HUES48 (cell line): ENCODE results near the gene KLF16.
A peak's percentile ranks its signal among the peaks of the same experiment; 100 is the strongest.

Experiments
- H3K27ac ChIP-seq: one replicate; pipeline ENCODE4 v1.7.0; 2013; ENCODE audit warnings: low read depth, low read length, inconsistent platforms
- H3K27me3 ChIP-seq: 2 replicates; pipeline ENCODE4 v1.6.1; 2013; ENCODE audit warnings: mild to moderate bottlenecking, low read length; ENCODE audit not compliant: control insufficient read depth, insufficient read depth
- H3K36me3 ChIP-seq: 2 replicates; pipeline ENCODE4 v1.6.1; 2013; ENCODE audit warnings: low read length; ENCODE audit not compliant: control insufficient read depth, insufficient read depth
- H3K4me1 ChIP-seq: 2 replicates; pipeline ENCODE4 v1.6.1; 2013; ENCODE audit warnings: mild to moderate bottlenecking, low read length; ENCODE audit not compliant: control insufficient read depth, insufficient read depth
- H3K4me3 ChIP-seq: 2 replicates; pipeline ENCODE4 v1.5.1; 2013; ENCODE audit warnings: mild to moderate bottlenecking, low read depth, low read length
- H3K9ac ChIP-seq: 2 replicates; pipeline ENCODE4 v1.6.1; 2013; ENCODE audit warnings: mild to moderate bottlenecking, low read depth, low read length, moderate library complexity
- H3K9me3 ChIP-seq: 2 replicates; pipeline ENCODE4 v1.6.1; 2013; ENCODE audit warnings: low read length; ENCODE audit not compliant: control insufficient read depth, insufficient read depth

KLF16 gene

DNA sequence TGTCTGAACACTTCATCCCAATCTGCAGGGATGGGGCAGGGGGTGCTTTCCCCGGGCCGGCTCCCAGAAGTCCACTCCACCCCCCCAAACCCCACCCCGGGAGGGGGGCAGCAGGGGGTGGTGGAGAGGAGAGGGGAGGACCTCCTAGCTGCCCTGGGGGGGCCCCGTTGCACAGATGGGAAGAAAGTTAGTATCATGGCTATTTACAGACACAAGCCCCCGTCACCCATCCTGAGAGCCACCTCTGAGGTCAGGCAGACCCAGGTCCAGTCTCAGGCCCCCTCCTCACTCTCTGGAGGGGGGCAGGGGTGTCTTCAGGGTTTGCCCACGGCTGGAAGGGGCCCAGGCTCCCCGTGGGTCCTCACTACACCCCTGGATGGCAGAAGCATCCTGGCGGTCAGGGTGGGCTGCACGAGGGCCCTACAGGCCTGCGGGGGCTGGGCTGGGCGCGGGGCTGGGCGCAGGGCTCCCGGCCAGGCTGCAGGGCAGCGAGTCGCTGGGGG is 9.3 kb downstream of the KLF16 start:
- H3K36me3 ChIP-seq = no peaks in the 10 kb centered on the region
- H3K27ac ChIP-seq = peak overlapping the region; percentile 79
- no peak overlapping the region for H3K9ac ChIP-seq
- no peaks in the 10 kb centered on the region for H3K9me3 ChIP-seq
- no peaks in the 10 kb centered on the region for H3K27me3 ChIP-seq
- H3K4me3 ChIP-seq = no peak overlapping the region
- H3K4me1 ChIP-seq = peaks cover 36% of the 10 kb centered on the region

DNA sequence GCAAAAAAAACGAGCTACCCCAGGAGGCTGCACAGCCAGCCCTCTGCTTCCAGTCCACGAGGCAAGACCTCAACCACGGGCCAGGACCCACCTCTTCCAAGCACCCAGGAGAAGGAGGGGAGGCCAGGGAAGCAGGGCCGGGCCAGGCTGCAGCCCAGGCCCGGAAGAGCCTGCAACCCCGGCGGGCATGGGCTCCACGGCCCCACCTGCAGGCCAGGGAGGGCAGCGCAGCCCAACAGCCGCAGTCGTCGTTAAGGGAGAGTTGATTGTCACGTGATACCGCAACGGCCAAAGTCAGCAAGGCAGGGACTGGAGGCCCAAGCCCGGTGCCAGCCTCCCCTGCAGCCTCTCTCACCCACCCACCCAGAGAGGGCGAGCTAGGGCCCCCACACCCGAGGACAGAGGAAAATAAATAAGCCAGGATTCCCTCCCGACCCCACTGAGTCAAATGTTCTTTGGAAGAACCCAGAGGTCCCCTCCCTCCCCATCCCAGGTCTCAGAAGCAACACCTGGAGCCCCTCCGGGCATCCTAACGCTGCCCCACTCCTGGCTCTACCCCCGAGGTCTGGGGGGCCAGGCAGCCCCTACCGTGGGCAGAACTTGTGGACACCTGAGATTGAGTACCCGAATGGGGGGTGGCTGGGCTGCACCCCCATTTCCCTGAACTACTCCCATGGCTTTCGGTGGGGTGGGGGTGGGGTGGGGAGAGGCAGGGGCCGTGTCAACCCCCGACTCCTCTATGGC is 9.9 kb downstream of the KLF16 start:
- no peak overlapping the region for H3K9ac ChIP-seq
- no peaks in the 10 kb centered on the region for H3K36me3 ChIP-seq
- no peaks in the 10 kb centered on the region for H3K27me3 ChIP-seq
- no peak overlapping the region for H3K4me3 ChIP-seq
- no peak overlapping the region for H3K27ac ChIP-seq
- H3K4me1 ChIP-seq = peaks cover 32% of the 10 kb centered on the region
- no peaks in the 10 kb centered on the region for H3K9me3 ChIP-seq

DNA sequence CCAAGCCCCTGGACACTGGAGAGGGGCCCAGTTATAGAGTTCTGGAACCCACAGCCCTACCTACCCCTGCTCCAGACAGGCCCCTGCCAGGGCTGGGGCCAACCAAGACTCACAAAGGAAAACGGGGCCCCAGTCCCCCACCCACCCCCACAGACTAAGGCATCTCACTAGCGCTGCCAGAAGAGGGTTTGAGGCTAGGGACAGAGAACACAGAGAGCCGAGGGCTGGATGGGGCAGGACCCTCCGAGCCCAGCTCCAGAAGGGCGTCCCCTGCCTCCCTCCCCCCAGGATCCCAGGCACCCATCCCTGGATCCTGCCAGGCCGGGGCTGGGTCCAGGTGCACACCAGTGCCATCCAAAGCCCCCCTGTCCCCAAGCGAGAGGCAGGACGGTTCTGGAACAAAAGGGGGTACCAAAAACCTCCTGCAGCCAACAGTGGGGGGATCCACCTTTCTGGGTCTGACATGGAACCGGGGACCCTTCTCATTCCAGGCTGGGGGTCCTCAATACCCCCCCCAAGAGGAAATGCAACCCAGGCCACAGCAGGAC is 10.7 kb downstream of the KLF16 start:
- H3K9ac ChIP-seq = no peak overlapping the region
- peaks cover 24% of the 10 kb centered on the region for H3K4me1 ChIP-seq
- H3K4me3 ChIP-seq = no peak overlapping the region
- no peaks in the 10 kb centered on the region for H3K9me3 ChIP-seq
- H3K36me3 ChIP-seq = no peaks in the 10 kb centered on the region
- H3K27ac ChIP-seq = no peak overlapping the region
- H3K27me3 ChIP-seq = no peaks in the 10 kb centered on the region

DNA sequence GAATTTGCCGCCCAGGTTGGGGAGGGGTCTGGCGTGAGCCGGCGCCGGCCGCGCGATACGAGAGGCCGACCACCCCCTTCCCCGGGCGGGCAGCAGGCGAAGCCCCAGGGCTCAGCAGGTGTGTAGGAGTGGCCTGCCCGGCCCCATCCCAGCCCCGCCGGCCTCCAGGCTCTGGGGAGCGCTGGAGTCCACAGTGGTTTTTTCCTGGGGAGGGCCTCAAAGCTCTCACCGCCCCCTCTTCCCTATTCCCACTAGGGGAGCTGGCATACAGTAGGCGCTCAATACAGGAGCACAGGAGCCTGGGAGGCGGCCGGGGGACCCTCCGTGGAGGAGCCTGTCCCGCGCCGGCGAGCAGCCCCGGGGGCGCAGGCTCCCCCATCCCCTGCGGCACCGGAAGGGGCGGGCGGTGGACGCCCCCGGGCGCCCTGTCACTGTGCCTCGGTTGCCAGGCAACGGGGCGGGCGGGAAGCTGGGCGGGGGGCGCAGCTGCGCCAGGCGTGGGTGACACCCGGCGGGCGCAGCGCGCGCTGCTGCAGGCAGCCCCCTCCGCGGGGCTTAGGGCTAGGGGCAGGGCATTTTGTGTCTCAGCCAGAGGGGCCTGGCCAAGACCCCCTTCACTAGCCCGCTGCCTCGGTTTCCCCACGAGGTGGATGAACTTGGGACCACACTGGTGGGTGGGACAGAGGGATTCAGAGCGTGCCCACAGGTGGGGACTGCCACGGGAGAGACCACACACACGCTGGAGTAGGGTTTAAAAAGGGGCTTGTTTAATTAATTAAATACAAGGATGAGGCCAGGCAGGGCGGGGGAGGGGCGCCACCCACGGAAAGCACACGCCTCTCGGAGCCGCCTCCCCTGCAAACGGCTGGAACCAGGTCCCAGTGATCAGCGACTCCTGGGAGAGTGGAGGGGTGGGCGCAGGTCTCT is 11.5 kb downstream of the KLF16 start:
- Histone ChIP-seq H3K4me3 (no peak overlapping the region), H3K9ac (no peak overlapping the region), H3K36me3 (no peaks in the 10 kb centered on the region), H3K27me3 (no peaks in the 10 kb centered on the region), H3K4me1 (peaks cover 25% of the 10 kb centered on the region), H3K9me3 (no peaks in the 10 kb centered on the region), H3K27ac (no peak overlapping the region)

DNA sequence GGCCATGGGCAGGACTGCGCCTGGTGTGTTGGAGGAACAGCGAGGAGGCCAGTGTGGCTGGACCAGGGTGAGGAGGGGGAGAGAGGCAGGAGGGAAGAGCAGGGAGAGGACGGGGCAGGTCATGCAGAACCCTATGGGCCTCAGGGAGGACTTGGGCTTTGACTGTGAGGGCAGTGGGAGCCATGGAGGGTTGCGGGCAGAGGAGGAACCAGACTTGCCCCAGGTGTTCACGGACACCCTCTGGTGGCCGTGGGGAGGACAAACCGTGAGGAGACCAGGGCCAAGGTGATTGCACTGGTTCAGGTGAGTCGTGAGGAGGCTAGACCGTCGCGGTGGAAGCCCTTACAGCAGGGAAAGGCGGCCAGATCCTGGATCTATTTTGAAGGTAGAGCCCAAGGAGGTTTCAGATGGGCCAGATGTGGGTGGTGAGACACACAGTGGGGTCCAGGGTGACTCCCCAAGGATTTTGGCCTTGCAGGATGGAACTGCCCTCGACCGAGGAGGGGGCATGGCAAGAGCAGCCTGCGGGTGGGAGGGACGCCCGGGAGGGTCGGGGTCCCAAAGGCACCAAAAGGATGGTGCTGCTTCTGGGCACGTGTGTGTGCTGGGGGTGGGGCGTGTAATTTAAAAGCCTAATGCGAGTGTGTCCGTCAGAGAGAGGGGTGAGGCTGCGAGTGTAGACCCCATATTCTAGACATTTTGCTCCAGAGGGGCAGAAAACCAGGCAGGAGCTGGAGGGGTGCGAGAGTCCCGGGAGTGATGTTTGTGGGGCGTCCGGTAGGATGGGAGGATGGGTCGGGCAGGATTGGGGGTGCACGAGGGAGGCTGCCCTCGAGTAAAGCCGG is 12.3 kb downstream of the KLF16 start:
- Histone ChIP-seq H3K4me3 (no peak overlapping the region), H3K27me3 (no peaks in the 10 kb centered on the region), H3K4me1 (peaks cover 22% of the 10 kb centered on the region), H3K27ac (no peak overlapping the region), H3K9ac (no peak overlapping the region), H3K9me3 (no peaks in the 10 kb centered on the region), H3K36me3 (no peaks in the 10 kb centered on the region)

DNA sequence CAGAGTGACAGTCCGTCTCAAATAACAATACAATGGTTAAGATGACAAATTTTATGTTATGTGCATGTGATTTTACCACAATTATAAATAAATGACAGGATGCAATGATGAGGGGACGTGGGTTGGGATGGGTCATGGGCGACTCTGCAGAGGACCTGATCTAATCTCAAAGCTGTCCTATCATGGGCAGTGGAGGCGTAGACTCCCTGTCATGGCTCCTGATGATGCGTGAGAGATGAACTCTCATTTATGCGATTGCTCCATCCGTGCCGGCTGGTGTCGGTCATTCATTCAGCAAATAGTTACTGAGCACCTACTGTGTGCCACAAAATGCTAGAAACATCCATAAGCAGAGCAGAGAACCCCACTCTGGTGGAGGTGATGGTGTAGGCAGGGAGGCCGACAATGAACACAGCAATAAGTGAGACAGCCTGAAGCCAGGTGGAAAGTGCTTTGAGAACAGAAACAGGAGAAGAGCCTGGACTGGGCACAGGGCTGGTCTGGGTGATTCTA is 13.4 kb downstream of the KLF16 start:
- peaks cover 14% of the 10 kb centered on the region for H3K4me1 ChIP-seq
- no peaks in the 10 kb centered on the region for H3K9me3 ChIP-seq
- no peak overlapping the region for H3K27ac ChIP-seq
- H3K9ac ChIP-seq = no peak overlapping the region
- H3K36me3 ChIP-seq = peaks cover 7% of the 10 kb centered on the region; the same call in 1 of the 2 replicates
- H3K27me3 ChIP-seq = no peaks in the 10 kb centered on the region
- no peak overlapping the region for H3K4me3 ChIP-seq

DNA sequence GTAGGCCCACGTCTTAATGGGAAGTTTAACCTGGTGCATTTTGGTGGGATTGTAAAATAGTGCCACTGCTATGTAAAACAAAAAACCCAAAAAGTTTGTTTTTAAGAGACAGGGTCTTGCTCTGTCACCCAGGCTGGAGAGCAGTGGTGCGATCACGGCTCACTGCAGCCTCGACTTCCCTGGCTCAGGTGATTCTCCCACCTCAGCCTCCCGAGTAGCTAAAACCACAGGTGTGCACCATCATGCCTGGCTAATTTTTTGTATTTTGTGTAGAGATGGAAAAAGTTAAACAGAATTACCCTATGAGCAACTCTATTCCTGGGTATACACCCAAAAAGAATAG is 14.3 kb downstream of the KLF16 start:
- Histone ChIP-seq H3K27ac (peak overlapping the region; percentile 100), H3K4me3 (peak overlapping the region; percentile 93; the same call in 1 of the 2 replicates), H3K27me3 (no peaks in the 10 kb centered on the region), H3K4me1 (peaks cover 7% of the 10 kb centered on the region), H3K9ac (no peak overlapping the region), H3K36me3 (peaks cover 10% of the 10 kb centered on the region; the same call in 1 of the 2 replicates), H3K9me3 (no peaks in the 10 kb centered on the region)

DNA sequence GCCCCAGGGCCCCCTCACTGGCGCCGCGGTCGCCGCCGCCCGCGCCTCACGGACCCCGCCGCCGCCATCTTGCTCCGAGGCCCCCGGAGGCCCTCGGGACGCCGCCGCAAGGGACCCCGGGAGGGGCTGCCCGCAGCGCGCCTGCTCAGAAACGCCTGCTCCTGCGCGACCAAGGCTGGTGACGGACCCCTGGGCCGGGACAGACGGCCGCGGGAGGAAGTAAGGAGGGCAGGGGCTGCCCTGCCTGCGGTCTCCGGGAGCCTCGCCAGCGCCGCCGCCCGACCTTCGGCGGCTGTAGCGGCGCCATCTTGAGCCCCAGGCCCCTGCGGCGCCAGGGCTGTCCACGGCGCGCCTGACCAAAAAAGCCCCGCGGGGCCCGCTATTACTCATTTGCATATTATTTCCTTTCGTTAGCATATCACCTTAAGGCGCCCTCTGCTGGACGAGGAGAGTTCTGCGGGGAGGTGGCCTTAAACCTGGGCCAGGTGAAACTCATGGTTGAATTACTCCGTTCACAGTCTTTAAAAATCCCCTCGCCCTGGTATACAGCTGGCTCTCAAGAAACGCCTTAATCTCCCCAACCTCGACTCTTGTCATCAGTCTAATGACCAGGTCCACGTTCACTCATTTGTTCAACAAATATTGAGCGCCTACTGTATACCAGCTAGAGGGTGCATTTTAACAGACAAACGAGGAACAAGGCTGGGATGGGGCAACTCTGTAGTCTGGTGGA is 14.8 kb downstream of the KLF16 start, which contains the start of gene REXO1:
Gene REXO1, minus strand, starts transcription at position 85 of the 733 bp plus-strand sequence. CDS start 125 bp downstream, outside the sequence.
- Histone ChIP-seq H3K4me1 (peaks cover 7% of the 10 kb centered on the region), H3K36me3 (peaks cover 10% of the 10 kb centered on the region; the same call in 1 of the 2 replicates), H3K4me3 (peak within 1 kb of the TSS; percentile 93), H3K9me3 (no peaks in the 10 kb centered on the region), H3K9ac (peak within 1 kb of the TSS; percentile 100), H3K27ac (peak within 1 kb of the TSS; percentile 100), H3K27me3 (no peaks in the 10 kb centered on the region)

DNA sequence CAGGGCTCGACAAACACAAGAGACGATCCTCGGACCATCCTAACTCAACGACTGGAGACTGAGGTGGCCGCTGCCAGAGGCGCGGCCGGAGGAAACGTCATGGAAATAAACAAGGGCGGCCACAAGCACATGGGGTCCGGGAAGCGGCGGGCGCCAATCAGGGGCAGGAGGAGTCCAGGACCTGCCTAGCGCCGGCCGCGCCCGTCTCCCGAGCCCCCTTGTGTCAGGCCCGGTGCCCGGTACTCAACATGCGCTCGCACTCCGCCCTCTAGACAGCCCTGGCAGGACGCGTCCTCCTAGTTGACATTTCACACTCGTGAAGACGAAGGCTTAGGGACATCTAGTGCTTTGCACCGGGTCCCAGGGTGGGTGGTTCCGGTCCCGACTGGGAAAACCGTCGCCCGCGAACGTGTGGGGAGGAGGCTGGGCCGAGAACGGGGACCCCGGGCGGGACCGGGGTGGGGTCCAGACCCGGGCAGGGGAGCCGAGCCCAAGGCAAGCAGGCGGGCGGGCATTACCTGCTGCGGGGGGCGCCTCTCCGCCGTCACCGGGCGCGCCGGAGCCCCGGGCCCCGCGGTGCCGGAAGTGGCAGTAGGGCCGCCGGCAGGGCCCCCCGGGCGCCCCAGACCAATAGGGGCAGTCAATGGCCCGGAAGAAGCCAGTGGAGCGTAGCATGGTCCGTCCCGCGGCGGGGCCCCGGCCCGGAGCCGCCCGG is 15.5 kb downstream of the KLF16 start:
- H3K4me1 ChIP-seq = peaks cover 7% of the 10 kb centered on the region
- H3K36me3 ChIP-seq = peaks cover 10% of the 10 kb centered on the region; the same call in 1 of the 2 replicates
- peak overlapping the region; percentile 93 for H3K4me3 ChIP-seq
- H3K27me3 ChIP-seq = no peaks in the 10 kb centered on the region
- H3K9me3 ChIP-seq = no peaks in the 10 kb centered on the region
- peak overlapping the region; percentile 100 for H3K9ac ChIP-seq
- peak overlapping the region; percentile 100 for H3K27ac ChIP-seq
